ENCODE measurements around the gene ARID4B. TPM values are rescaled to one million over a fixed set of nuclear protein-coding genes. Genes with fewer than 3 reads are reported as not detected.

ARID4B gene
- total and polyA plus RNA-seq, 2 donors (not counting 3 experiments of a cell fraction or from before 2014, with no cell fraction given), result 6.7 to 40.7 TPM

DNA sequence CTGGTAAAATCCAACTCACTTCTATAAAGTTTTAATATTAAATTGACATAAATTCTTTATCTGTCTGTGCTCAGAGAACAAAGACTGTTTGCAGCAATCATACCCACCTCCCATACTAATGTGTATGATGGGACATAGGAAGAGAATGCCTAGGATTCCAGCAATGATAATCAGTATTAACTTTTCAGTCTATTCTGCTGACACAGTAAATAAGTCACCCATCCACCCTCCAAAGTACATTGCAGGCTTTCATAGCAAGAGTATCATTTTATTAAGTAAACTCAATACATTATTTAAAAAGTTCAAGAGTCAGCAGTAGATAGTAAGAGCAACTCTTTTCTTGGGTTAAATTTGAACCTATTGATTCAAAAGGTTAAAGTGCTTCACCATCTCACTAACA lies 175.7 kb downstream of the ARID4B start:
- intact Hi-C loops (cut with micrococcal nuclease), result no loop called here
- H4K20me1 ChIP-seq (replicated peaks; ENCODE audit: control insufficient read depth, extremely low read depth, insufficient read depth, low read length), result no peaks in the 10 kb centered on the region
- FAIRE-seq (no peak), DNase-seq (ENCODE audit: low read depth, low spot score) (no peak)
- H3K9me3 ChIP-seq (replicated peaks; ENCODE audit: control insufficient read depth, insufficient read depth, low read length), result no peaks in the 10 kb centered on the region
- ChIA-PET POLR2A (no interaction called here), CTCF (interaction anchor here (0.7 kb wide), 1 partner anchor 663 kb away, joined by 4 read pairs; no protein-coding TSS in a partner anchor)
- no peak overlapping the region for H3K27ac ChIP-seq (ENCODE audit: insufficient read depth, low read depth, low read length)
- H2AFZ ChIP-seq (ENCODE audit: low read depth, low read length), result no peak overlapping the region
- BruUV-seq (replicated peaks), result no TSS peak
- TF ChIP-seq, protein P1, sequence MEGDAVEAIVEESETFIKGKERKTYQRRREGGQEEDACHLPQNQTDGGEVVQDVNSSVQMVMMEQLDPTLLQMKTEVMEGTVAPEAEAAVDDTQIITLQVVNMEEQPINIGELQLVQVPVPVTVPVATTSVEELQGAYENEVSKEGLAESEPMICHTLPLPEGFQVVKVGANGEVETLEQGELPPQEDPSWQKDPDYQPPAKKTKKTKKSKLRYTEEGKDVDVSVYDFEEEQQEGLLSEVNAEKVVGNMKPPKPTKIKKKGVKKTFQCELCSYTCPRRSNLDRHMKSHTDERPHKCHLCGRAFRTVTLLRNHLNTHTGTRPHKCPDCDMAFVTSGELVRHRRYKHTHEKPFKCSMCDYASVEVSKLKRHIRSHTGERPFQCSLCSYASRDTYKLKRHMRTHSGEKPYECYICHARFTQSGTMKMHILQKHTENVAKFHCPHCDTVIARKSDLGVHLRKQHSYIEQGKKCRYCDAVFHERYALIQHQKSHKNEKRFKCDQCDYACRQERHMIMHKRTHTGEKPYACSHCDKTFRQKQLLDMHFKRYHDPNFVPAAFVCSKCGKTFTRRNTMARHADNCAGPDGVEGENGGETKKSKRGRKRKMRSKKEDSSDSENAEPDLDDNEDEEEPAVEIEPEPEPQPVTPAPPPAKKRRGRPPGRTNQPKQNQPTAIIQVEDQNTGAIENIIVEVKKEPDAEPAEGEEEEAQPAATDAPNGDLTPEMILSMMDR (IDR thresholded peaks at IDR 0.05; ENCODE audit: extremely low read depth in 1 of 2, insufficient read depth in 1 of 2, low read depth in 1 of 2, low read length in 2 of 2), result no peak
- TF ChIP-seq GATA2 (IDR thresholded peaks at IDR 0.05; ENCODE audit: insufficient read depth, insufficient read length, low read depth, low read length) (no peak), JUN (IDR thresholded peaks at IDR 0.05; ENCODE audit: borderline replicate concordance, insufficient read depth, insufficient read length, low read depth) (no peak), MYC (IDR thresholded peaks at IDR 0.05; ENCODE audit: low read depth, low read length) (no peak), EZH2 (IDR thresholded peaks at IDR 0.05; ENCODE audit: borderline replicate concordance, low read depth, low read length, severe bottlenecking) (no peak), FOS (IDR thresholded peaks at IDR 0.05; ENCODE audit: borderline replicate concordance, insufficient read depth, low read length) (no peak), POLR2A (IDR thresholded peaks at IDR 0.05; ENCODE audit: low read depth, low read length) (no peak), POLR2AphosphoS5 (IDR thresholded peaks at IDR 0.05; ENCODE audit: insufficient read depth, low read depth, low read length) (no peak), MAX (IDR thresholded peaks at IDR 0.05; ENCODE audit: insufficient read depth, insufficient read length) (no peak)
- H3K4me2 ChIP-seq (ENCODE audit: insufficient read depth, low read length), result no peak overlapping the region
- peaks cover 7 to 9% of the 10 kb centered on the region in 2 experiments for H3K36me3 ChIP-seq (ENCODE audit: control insufficient read depth in 2 of 2, extremely low read depth in 1 of 2, insufficient read depth in 2 of 2, low read length in 2 of 2)
- H3K4me1 ChIP-seq (ENCODE audit: control insufficient read depth, extremely low read depth, insufficient read depth, low read length), result no peaks in the 10 kb centered on the region
- no peak overlapping the region for H3K4me3 ChIP-seq (replicated peaks in 1 of 3; ENCODE audit: insufficient read depth in 1 of 3, low read depth in 1 of 3, low read length in 3 of 3)
- no peaks in the 10 kb centered on the region for H3K27me3 ChIP-seq (ENCODE audit: control insufficient read depth in 2 of 2, insufficient read depth in 2 of 2, low read length in 2 of 2)
- H3K79me2 ChIP-seq (ENCODE audit: control insufficient read depth, insufficient read depth, low read length), result peaks cover 3% of the 10 kb centered on the region
- no peaks in the 10 kb centered on the region for H3K9me1 ChIP-seq (replicated peaks; ENCODE audit: control insufficient read depth, extremely low read depth, insufficient read depth, low read length)
- H3K9ac ChIP-seq (replicated peaks; ENCODE audit: extremely low read depth, insufficient read depth, low read length), result no peak overlapping the region
- dilution Hi-C loops (cut with MboI; ENCODE audit: extremely low pct_ligation_motif_present, low sequenced_read_pairs), result no loop called here
